Measurements from ENCODE around the gene SCN5A. TPM values are rescaled to one million over a fixed set of nuclear protein-coding genes. Genes with fewer than 3 reads are reported as not detected.

Gene SCN5A
- total and polyA plus RNA-seq, 2 donors (not counting 1 experiment from before 2014, with no cell fraction given) = 0.20 to 0.37 TPM

DNA sequence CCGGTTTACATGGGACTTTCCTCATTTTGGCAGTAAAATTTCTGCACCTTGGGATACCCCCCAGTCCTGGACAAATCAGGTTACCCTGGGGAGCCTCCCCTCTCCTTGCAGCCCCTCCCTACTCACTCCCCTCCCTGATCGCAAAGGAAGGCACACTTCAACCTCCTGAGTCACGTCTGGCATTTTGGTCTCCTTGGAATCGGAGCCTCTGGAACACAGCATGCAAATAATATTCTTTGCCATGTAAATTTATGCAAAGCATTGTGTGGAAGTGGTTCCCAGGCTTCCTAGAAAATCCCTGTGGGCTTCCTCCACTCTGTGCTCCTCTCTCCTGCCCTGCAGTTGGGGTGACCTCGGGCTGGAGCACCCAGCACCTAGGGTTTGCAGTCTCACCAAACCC lies 11.6 kb downstream of the SCN5A start:
- intact Hi-C loops (cut with micrococcal nuclease) = no loop called here
- ATAC-seq (ENCODE audit: low read depth) (no peak), DNase-seq (no peak)
- H3K9me3 Mint-ChIP-seq (ENCODE audit: insufficient read depth) = no peaks in the 10 kb centered on the region
- no peak overlapping the region for H3K4me3 ChIP-seq (ENCODE audit: control extremely low read depth in 1 of 5, extremely low read depth in 1 of 5, insufficient read depth in 1 of 5, low read depth in 2 of 5, low read length in 4 of 5)
- CTCF ChIA-PET = no interaction called here
- TF ChIP-seq, protein P1, sequence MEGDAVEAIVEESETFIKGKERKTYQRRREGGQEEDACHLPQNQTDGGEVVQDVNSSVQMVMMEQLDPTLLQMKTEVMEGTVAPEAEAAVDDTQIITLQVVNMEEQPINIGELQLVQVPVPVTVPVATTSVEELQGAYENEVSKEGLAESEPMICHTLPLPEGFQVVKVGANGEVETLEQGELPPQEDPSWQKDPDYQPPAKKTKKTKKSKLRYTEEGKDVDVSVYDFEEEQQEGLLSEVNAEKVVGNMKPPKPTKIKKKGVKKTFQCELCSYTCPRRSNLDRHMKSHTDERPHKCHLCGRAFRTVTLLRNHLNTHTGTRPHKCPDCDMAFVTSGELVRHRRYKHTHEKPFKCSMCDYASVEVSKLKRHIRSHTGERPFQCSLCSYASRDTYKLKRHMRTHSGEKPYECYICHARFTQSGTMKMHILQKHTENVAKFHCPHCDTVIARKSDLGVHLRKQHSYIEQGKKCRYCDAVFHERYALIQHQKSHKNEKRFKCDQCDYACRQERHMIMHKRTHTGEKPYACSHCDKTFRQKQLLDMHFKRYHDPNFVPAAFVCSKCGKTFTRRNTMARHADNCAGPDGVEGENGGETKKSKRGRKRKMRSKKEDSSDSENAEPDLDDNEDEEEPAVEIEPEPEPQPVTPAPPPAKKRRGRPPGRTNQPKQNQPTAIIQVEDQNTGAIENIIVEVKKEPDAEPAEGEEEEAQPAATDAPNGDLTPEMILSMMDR (IDR thresholded peaks at IDR 0.05) = no peak
- no peak for TF ChIP-seq EZH2 (IDR thresholded peaks at IDR 0.05; ENCODE audit: borderline replicate concordance, insufficient read depth, low read depth, low read length, poor library complexity, severe bottlenecking)
- no peaks in the 10 kb centered on the region for H3K79me2 ChIP-seq (ENCODE audit: control insufficient read depth, insufficient read depth, low read length)
- H3K4me1 Mint-ChIP-seq = no peaks in the 10 kb centered on the region
- no peak overlapping the region for H3K27ac ChIP-seq (ENCODE audit: low read length in 2 of 2)
- no peak overlapping the region for H3K4me3 Mint-ChIP-seq
- no peak overlapping the region for H3K27ac Mint-ChIP-seq
- no peaks in the 10 kb centered on the region for H4K20me1 ChIP-seq (ENCODE audit: control insufficient read depth, insufficient read depth, low read length, poor library complexity, severe bottlenecking)
- WGBS (ENCODE audit: insufficient coverage) = 89% methylated on average over 3 of the region's 5 CpGs
- no peak overlapping the region for H3K4me2 ChIP-seq (replicated peaks; ENCODE audit: low read depth, low read length, poor library complexity, severe bottlenecking)
- no peak overlapping the region for H2AFZ ChIP-seq (ENCODE audit: insufficient read depth, low read depth, low read length, poor library complexity, severe bottlenecking)
- H3K4me1 ChIP-seq (ENCODE audit: control insufficient read depth in 2 of 2, insufficient read depth in 2 of 2, low read length in 2 of 2) = no peaks in the 10 kb centered on the region
- no peaks in the 10 kb centered on the region for H3K27me3 ChIP-seq (replicated peaks in 1 of 4; ENCODE audit: control extremely low read depth in 1 of 4, control insufficient read depth in 3 of 4, insufficient read depth in 4 of 4, low read length in 3 of 4)
- no peaks in the 10 kb centered on the region for H3K9me3 ChIP-seq (ENCODE audit: control extremely low read depth in 1 of 3, control insufficient read depth in 2 of 3, insufficient read depth in 1 of 3, low read length in 2 of 3)
- no peak overlapping the region for H3K9ac ChIP-seq (ENCODE audit: low read length)
- no peaks in the 10 kb centered on the region for H3K36me3 ChIP-seq (replicated peaks in 1 of 2; ENCODE audit: control extremely low read depth in 1 of 2, control insufficient read depth in 1 of 2, extremely low read depth in 1 of 2, insufficient read depth in 2 of 2, low read length in 1 of 2)
- POLR2A ChIA-PET = no interaction called here
- peaks cover 9% of the 10 kb centered on the region for H3K27me3 Mint-ChIP-seq

DNA sequence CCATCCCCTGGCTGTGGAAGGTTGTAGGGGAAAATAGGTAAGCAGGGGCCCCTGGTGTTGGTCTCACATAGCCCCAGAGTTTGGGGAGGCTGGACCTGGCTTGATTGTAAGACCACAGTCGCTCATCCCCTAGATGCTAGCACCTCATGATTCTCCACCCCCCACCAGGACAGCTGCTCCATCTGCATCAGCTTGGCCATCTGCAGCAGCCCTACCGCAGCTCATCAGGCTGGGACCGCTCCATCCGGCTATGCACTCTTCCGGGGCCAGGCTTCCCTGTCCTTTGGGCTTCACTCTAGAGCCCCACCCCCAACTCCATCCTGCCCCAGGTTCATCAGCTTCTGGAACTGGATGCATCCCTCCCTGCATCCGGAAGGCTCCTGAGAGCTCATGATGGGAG lies 12.6 kb downstream of the SCN5A start:
- no peaks in the 10 kb centered on the region for H3K27me3 ChIP-seq (replicated peaks in 1 of 4; ENCODE audit: control extremely low read depth in 1 of 4, control insufficient read depth in 3 of 4, insufficient read depth in 4 of 4, low read length in 3 of 4)
- H3K4me1 Mint-ChIP-seq = no peaks in the 10 kb centered on the region
- no peak overlapping the region for H3K4me3 ChIP-seq (ENCODE audit: control extremely low read depth in 1 of 5, extremely low read depth in 1 of 5, insufficient read depth in 1 of 5, low read depth in 2 of 5, low read length in 4 of 5)
- H3K4me3 Mint-ChIP-seq = no peak overlapping the region
- no peaks in the 10 kb centered on the region for H3K79me2 ChIP-seq (ENCODE audit: control insufficient read depth, insufficient read depth, low read length)
- no peak overlapping the region for H2AFZ ChIP-seq (ENCODE audit: insufficient read depth, low read depth, low read length, poor library complexity, severe bottlenecking)
- no peak overlapping the region for H3K9ac ChIP-seq (ENCODE audit: low read length)
- peaks cover 10% of the 10 kb centered on the region for H3K27me3 Mint-ChIP-seq
- DNase-seq = no peak
- no peaks in the 10 kb centered on the region for H3K9me3 Mint-ChIP-seq (ENCODE audit: insufficient read depth)
- H3K9me3 ChIP-seq (ENCODE audit: control extremely low read depth in 1 of 3, control insufficient read depth in 2 of 3, insufficient read depth in 1 of 3, low read length in 2 of 3) = peaks cover 0 to 7% (median 0%) of the 10 kb centered on the region in 3 donors
- no peaks in the 10 kb centered on the region for H4K20me1 ChIP-seq (ENCODE audit: control insufficient read depth, insufficient read depth, low read length, poor library complexity, severe bottlenecking)
- no peaks in the 10 kb centered on the region for H3K4me1 ChIP-seq (ENCODE audit: control insufficient read depth in 2 of 2, insufficient read depth in 2 of 2, low read length in 2 of 2)
- no peaks in the 10 kb centered on the region for H3K36me3 ChIP-seq (replicated peaks in 1 of 2; ENCODE audit: control extremely low read depth in 1 of 2, control insufficient read depth in 1 of 2, extremely low read depth in 1 of 2, insufficient read depth in 2 of 2, low read length in 1 of 2)
- POLR2A ChIA-PET = no interaction called here
- CTCF ChIA-PET = no interaction called here
- intact Hi-C loops (cut with micrococcal nuclease) = no loop called here
- no peak overlapping the region for H3K27ac ChIP-seq (ENCODE audit: low read length in 2 of 2)
- ATAC-seq (ENCODE audit: low read depth) = no peak
- H3K27ac Mint-ChIP-seq = no peak overlapping the region
- no peak for TF ChIP-seq EZH2 (IDR thresholded peaks at IDR 0.05; ENCODE audit: borderline replicate concordance, insufficient read depth, low read depth, low read length, poor library complexity, severe bottlenecking)
- TF ChIP-seq, protein P1 (IDR thresholded peaks at IDR 0.05) = no peak
- H3K4me2 ChIP-seq (replicated peaks; ENCODE audit: low read depth, low read length, poor library complexity, severe bottlenecking) = no peak overlapping the region
- WGBS (ENCODE audit: insufficient coverage) = 95% methylated on average over 6 of the region's 6 CpGs
